Fibroblast of the conjunctiva (primary cell): Measurements from ENCODE around the gene SEPTIN7.

Experiments
- DNase-seq: peaks from one replicate; pipeline ENCODE4 v3.0.0-alpha.2; 2010; ENCODE audit warnings: low read depth

The SEPTIN7 gene

DNA sequence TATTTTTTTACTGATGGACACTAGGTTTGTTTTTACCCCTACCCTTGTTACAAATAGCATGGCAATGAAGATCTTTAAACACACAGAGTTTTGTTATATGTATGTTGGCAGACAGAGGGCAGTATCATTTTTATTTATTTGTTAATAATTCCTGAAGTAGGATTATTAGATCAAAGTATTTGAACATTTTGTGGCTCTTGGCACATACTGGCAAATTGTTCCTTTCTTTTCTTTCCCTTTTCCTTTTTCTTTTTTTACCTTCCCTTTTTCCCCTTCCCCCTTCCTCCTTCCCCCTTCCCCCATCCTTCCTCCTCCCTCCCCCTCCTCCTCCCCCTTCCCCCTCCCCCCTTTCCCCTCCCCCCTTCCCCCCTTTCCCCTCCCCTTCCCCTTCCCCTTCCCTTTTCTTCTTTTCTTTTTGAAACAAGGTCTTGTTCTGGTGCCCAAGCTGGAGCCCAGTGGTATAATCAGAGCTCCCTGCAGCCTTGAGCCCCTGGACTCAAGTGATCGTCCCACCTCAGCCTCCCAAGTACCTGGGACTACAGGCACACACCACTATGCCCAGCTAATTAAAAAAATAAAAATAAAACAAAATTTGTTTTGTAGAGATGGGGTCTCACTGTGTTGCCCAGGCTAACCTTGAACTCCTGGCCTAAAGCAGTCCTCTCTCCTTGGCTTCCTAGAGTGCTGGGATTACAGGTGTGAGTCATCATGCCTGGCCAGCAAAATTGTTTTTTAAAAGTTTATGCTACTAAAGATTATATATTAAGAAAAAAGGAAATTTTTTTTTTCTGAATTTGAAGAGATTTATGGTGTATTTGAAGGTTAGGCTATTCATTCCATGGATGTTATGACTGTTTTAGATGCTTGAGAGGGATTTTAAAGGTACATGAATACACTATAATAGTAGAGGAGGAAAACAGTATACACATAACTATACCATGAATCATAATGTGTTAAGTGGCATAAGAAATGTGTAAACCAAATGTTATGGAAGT is 39.3 kb downstream of the SEPTIN7 start:
- no peak for DNase-seq

DNA sequence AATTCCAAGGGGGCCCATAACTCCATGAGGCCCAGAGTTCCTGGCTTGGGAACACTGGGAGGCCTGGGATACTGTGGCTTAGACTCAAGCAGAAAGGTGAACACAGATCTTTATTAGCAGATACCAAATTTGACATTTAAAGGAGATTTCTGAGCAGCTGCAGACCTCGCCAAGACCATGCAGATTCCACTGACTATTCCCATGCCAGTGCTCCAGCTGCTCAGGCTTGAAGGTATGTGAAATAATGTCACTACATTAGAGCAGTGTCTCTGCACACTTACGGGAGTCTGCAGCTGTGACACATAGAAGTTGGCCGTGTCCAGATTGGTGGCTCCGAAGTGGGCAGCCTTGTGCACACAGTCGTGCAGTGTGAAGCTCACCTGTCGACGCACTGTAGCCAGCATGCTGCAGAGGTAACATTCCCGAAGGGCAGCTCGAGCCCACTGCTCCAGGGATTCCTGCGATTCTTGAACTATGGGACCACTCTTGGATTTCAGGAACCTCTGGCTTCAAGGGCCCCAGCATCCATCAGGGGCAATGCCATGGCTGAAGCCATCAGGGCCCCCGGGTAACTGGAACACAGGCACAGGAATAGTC is 46.1 kb downstream of the SEPTIN7 start:
- no peak for DNase-seq

- DNase-seq, result no peak
These were observed 47.9 kb downstream of the SEPTIN7 start for GRCh38 chr7:35848725-35849124.

GRCh38 chr7:35849158-35849831 is 48.4 kb downstream of the SEPTIN7 start:
- peak; percentile 21 for DNase-seq

GRCh38 chr7:35849954-35850353 is 49.1 kb downstream of the SEPTIN7 start:
- no peak for DNase-seq
